ENCODE results near the gene GPR142.

Gene GPR142

GRCh38 chr17:74369665-74370490 is 2.6 kb downstream of the GPR142 start:
- no peak for DNase-seq (ENCODE audit: low read depth)

GRCh38 chr17:74371653-74372147 is 4.4 kb downstream of the GPR142 start:
- DNase-seq (ENCODE audit: low read depth): no peak

DNA sequence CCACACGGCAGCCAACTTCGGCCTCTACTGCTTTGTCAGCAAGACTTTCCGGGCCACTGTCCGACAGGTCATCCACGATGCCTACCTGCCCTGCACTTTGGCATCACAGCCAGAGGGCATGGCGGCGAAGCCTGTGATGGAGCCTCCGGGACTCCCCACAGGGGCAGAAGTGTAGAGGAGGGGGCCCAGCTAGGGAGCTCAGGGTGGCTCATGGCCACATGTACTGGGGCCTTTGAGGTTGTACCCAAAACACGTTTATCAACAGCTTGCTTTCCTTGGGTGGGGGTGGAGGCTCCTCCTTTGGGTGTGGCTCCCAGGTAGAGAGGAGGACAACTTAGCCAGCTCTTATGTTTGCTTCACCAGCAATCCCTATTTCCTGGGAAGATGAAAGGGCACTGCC is 5.1 kb downstream of the GPR142 start:
- DNase-seq (ENCODE audit: low read depth): no peak

DNA sequence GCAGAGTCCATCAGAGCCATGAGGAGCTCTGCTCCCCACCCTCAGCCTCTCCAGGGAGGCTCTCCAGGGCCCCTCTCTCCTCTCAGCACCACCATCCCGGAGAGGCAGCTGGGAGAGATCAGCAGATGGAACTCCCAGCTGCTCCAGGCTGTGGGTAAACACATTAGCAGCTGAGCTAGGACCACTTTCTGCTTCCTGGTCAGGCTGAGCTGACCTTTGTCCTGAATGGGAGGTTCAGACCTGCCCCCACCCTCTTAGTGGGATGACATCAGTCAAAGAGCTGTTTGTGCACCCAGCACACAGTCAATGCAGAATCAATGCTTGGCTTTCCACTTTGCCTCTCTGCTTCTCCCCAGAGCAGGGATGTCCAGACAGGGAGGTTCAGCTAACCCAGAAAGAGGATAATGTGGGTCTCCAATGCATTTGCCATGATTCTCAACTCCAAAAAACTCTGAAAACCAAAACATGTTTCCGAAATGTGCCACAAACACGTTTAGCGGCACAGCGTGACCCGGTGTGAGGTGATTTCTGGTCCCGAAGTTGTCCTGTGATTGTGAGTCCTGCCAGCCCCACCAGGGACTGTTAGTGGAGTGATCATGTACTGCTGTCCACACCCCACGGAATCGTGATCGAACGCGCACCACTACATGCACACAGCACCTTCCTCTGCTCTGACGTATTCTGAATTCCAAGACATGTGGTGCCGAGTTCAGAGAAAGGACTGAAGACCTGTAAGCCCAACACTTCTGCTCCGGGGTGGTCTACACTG is 6.7 kb downstream of the GPR142 start:
- DNase-seq (ENCODE audit: low read depth): no peak

- no peak for DNase-seq (ENCODE audit: low read depth)
Measured at GRCh38 chr17:74374858-74375257, 7.6 kb downstream of the GPR142 start.

DNA sequence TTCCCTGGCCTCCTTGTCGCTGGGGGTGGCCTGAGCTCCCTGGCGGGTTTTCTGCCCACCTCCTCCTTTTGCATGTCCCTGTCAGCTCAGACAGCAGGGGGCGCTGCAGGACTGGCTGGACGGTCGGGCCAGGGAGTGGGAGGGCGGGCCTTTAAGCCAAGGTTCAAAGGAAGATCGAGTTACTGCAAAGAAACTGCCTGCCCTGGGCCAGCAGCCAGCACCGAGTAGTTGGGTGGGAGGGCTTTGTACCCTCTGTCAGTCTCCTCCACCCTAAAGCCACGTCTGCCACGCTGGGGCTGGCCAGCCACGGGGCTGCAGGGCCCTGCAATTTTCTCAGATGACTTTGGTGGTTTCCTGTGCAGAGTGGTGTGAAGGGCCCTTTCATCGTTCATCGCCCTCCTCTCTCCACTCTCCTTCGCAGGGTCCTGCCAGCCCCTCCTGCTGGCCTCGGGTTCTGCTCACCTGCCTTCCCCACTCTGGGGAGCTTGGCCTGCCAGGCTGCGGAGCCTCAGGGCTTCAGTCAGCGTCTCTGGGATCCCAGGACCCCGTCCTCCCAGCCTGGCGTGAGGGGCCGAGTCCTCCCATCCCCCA is 12.3 kb downstream of the GPR142 start:
- peak; percentile 95 for DNase-seq (ENCODE audit: low read depth)

DNA sequence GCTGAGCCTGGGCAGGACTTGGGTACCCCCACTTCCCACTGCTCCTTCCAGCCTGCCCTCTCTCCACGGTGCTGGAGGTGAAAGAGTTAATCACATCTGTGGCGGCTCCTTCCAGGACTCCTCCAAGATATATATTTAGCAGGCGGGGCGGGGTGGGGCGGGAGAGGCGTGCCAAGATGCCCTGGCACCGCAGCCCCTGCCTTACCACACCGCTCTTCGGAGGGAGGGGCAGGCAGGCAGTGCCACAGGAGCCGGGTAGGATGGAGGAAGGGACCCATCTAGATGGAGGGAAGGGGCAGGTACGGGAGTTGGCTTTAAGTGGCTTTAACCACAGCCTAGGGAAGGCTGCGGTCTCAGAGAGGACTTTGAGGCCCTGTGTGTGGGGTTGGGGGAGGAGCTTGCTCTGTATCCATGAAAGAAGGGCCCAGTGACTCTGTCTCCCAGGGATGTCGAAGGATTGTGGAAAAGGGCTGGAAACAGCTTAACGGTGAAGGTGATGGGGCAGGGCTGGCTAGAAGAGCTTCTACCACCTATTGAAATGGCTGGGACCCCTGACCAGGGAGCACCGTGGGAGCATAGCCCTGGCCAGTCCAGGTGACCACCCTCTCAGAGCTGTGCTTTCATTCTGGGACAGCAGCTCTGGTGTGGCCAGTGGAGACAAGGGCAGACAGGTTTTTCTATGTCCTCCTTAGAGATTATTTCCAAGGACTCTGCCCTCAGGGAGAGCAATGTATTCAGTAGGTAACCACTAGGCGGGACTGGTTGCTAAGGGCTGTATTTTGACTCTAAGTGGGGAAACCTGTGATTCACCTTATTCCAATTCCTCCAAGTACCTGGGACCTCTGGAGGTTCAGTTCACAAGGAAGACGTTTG is 13.0 kb downstream of the GPR142 start:
- no peak for DNase-seq (ENCODE audit: low read depth)

- DNase-seq (ENCODE audit: low read depth): no peak
Measured at GRCh38 chr17:74380959-74381808, 13.9 kb downstream of the GPR142 start.

- no peak for DNase-seq (ENCODE audit: low read depth)
Measured at GRCh38 chr17:74383141-74383540, 15.8 kb downstream of the GPR142 start.

DNA sequence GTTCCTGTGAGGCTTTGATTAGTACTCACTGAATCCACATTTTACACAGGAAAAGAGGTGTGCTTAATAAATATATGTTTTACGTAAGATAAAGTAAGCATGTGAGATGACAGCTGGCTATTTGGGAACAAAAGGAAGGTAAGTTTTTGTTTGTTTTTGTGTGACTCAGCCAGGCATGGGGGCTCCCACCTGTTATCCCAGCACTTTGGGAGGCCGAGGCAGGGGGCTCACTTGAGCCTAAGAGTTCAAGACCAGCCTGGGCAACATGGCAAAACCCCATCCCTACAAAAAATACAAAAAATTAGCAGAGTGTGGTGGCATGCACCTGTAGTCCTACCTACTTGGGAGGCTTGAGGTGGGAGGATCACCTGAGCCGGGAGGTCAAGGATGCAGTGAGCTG is 17.9 kb downstream of the GPR142 start:
- DNase-seq (ENCODE audit: low read depth): no peak

DNA sequence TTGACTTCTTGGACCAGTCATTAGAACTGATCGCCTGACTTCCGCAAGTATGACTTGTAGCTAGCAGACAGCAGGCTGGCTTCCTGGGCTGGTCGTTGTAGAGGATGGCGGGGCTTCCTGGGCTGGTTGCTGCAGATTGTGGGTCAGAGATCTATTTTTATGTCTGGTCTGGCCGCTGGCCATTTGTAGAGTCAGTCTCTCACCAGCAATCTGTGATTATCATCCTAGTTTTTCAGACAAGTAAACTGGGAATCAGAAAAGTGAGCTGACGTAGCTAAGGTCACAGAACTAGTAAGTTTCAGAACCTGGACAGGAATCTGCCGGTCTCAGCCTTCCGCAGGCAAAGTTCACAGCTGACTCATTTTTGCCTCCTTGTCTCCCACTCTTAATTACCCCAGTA is 19.1 kb downstream of the GPR142 start:
- no peak for DNase-seq (ENCODE audit: low read depth)

GRCh38 chr17:74387365-74388218 is 20.3 kb downstream of the GPR142 start:
- no peak for DNase-seq (ENCODE audit: low read depth)

- DNase-seq (ENCODE audit: low read depth): no peak
Measured at GRCh38 chr17:74389084-74389753, 21.9 kb downstream of the GPR142 start.

GRCh38 chr17:74389937-74390679 is 22.8 kb downstream of the GPR142 start:
- DNase-seq (ENCODE audit: low read depth): no peak

DNA sequence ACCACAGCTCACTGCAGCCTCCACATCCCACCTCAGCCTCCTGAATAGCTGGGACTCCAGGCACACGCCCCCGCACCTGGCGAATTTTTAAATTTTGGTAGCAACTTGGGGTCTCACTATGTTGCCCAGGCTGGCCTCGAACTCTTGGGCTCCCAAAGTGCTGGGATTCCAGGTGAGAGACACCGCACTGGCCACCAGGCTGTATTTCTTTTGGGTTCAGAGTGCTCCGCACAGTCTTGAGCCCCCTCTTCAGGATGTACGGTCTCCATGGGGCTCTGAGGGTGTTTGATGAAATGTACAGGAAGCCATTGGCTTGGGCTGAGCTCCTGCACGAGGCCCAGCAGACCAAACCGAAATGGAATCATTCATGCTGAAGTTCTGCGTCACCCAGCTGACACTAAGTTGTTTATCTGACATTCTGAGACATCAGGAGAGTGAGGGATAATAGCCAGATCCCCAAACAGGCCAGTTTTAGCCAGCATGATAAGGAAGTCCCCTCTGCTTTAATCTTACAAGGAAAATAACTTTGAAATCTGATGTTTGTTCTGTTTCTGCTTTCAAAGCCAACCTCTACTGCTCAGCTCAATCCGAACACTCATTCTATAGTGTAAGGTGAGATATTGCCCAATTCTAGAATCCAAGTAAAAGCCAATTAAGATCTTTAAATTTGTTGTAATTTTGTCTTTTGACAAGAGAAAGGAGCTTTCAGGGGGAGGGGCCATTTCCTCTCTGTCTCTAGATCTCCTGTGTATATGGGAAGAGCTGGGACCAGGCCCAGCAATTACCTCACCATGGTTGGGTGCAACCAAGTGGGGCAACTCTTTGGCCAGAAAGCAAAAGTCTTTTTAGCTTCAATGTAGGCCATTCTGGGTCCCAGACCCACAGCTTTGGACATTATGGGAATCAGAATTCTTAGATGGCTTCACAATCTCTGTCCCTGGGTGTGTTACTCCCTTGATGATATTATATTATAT is 23.7 kb downstream of the GPR142 start:
- no peak for DNase-seq (ENCODE audit: low read depth)

DNA sequence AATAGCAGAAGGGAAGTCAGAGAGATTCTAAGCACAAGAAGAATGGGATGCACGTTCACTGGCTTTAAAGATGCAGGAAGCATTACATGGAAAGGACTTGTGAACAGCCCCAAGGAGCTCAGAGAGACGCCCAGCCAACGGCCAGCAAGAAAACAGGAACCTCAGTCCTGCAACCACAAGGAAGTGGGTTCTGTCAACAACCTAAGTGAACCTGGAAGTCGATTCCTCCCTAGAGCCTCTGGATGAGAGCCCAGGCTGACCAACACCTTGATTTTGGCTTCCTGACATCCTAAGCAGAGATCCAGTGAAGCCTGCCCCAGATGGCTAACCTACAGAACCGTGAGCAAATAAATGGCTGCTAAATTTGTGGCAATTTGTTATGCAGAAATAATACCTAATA is 24.5 kb downstream of the GPR142 start:
- DNase-seq (ENCODE audit: low read depth): no peak

DNA sequence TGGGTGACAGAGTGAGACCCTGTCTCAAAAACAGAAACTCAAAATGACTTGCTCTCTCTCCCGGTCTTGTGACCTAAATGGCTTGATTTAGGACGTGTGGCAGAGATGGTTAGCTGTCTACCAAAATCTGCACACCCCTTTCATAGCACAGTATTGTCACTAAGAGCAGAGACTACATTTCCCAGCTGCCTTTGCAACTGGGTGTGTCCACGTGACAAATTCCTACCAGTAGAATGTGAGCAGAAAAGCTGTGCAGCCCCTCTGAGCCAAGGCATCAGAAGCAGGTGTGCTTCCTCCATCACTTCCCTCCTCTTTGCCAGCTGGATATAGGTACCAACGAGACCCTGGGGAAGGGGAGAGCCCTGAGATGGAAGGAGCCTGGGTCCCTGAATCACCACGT is 25.5 kb downstream of the GPR142 start:
- no peak for DNase-seq (ENCODE audit: low read depth)
